Psoas muscle (tissue), 8 donors: ENCODE data around the gene SEMA7A. TPM values are rescaled to one million over a fixed set of nuclear protein-coding genes. Genes with fewer than 3 reads are reported as not detected.

ENCODE experiments used
- ATAC-seq, 4 donors: fragments of 200-7000 bp; cut with Tn5 transposase; one replicate each; pipeline ENCODE4 v1.9.1; 2020; ENCODE audit warnings: moderate library complexity in 3 of 4, mild to moderate bottlenecking in 2 of 4
- DNase-seq, 2 donors: peaks; one replicate each; pipeline ENCODE4 v3.0.0-alpha.2; 2020
- H3K27ac ChIP-seq: fragments of 200-600 bp; one replicate; pipeline ENCODE4 v1.8.0; 2022
- H3K27me3 ChIP-seq, 3 donors: fragments of 200-600 bp in 1 of 3; one replicate each; pipeline versions ENCODE4 v1.6.1 to v1.8.0; 2013 to 2022; ENCODE audit warnings: low read length in 2 of 3, mild to moderate bottlenecking in 2 of 3, moderate library complexity in 1 of 3; ENCODE audit not compliant: insufficient read depth in 3 of 3
- H3K36me3 ChIP-seq, 2 donors: fragments of 200-600 bp in 1 of 2; one replicate each; pipeline versions ENCODE4 v1.6.1 to v1.8.0; 2013 to 2022; ENCODE audit warnings: low read depth in 1 of 2, mild to moderate bottlenecking in 1 of 2, moderate library complexity in 1 of 2; ENCODE audit not compliant: insufficient read depth in 1 of 2
- H3K4me1 ChIP-seq: fragments of 200-600 bp; one replicate; pipeline ENCODE4 v1.8.0; 2022
- H3K4me3 ChIP-seq: fragments of 200-600 bp; one replicate; pipeline ENCODE4 v1.8.0; 2022; ENCODE audit warnings: mild to moderate bottlenecking
- H3K9me3 ChIP-seq: fragments of 200-600 bp; one replicate; pipeline ENCODE4 v1.8.0; 2022
- WGBS, 3 donors: extraction: QIAGEN DNeasy Blood & Tissue Kit; methylation state at CpG; one replicate each; pipeline versions ENCODE4 v1.1.6 to v1.1.7; 2013; 5-methylcytosine and 5-hydroxymethylcytosine counted together
- intact Hi-C, 2 donors: fragments of 100-400 bp; cut with DNase I; formaldehyde crosslinking; loops; one replicate each; pipeline versions ENCODE4 v1.11.0 to v1.14.2; 2022
- polyA plus RNA-seq, 3 donors: library from polyadenylated mRNA; stranded (reverse); fragments of 200-250 nt; gene quantifications; one replicate each; pipeline ENCODE4 v1.2.3, GENCODE V29; 2013
- total RNA-seq, 4 donors: library from RNA; stranded (reverse); fragmentation: NEBNext Ultra II Directional in 2 of 4; extraction: Animal tissue kit (Norgen Biotek cat#: 25700) in 2 of 4; gene quantifications; one replicate each; pipeline versions ENCODE4 v1.2.1 to v1.2.4, GENCODE V29; 2021 to 2023
- TF ChIP-seq, protein P1 (sequence below): fragments of 200-600 bp; IDR thresholded peaks from one replicate; pipeline ENCODE4 v1.8.0; 2022; ENCODE audit warnings: antibody characterized with exemption
- donor health status: healthy with polysubstance abuse.
- donor health status: DM: no; HTN: no; CAD: no; lungs with moderate emphysema.
- donor health status: Bipolar disorder and iron deficiency.
- donor health status: healthy.
- donor health status: DM: yes; HTN: yes; CAD: no.
- donor health status: DM: no; HTN: no; CAD: no.
- donor health status: DM: no; HTN: no; CAD: no.
- donor health status: DM: yes; HTN: yes; CAD: no.

Gene SEMA7A
- total and polyA plus RNA-seq, 7 donors, result 0.44 to 2.0 (median 1.2) TPM

- TF ChIP-seq, protein P1, sequence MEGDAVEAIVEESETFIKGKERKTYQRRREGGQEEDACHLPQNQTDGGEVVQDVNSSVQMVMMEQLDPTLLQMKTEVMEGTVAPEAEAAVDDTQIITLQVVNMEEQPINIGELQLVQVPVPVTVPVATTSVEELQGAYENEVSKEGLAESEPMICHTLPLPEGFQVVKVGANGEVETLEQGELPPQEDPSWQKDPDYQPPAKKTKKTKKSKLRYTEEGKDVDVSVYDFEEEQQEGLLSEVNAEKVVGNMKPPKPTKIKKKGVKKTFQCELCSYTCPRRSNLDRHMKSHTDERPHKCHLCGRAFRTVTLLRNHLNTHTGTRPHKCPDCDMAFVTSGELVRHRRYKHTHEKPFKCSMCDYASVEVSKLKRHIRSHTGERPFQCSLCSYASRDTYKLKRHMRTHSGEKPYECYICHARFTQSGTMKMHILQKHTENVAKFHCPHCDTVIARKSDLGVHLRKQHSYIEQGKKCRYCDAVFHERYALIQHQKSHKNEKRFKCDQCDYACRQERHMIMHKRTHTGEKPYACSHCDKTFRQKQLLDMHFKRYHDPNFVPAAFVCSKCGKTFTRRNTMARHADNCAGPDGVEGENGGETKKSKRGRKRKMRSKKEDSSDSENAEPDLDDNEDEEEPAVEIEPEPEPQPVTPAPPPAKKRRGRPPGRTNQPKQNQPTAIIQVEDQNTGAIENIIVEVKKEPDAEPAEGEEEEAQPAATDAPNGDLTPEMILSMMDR, result no peak
- Histone ChIP-seq H3K36me3 (peaks cover 14 to 69% of the 10 kb centered on the region in 2 donors), H3K27me3 (no peaks in the 10 kb centered on the region), H3K4me1 (peaks cover 7% of the 10 kb centered on the region), H3K9me3 (no peaks in the 10 kb centered on the region), H3K27ac (no peak overlapping the region), H3K4me3 (no peak overlapping the region)
- intact Hi-C loops, result no loop called here
- WGBS, 3 donors, result 91 to 94% (median 94%) methylated on average over 9 of the region's 9 CpGs
- ATAC-seq (no peak), DNase-seq (no peak)
Measured at GRCh38 chr15:74445816-74446763, 12.3 kb upstream of the SEMA7A start.

DNA sequence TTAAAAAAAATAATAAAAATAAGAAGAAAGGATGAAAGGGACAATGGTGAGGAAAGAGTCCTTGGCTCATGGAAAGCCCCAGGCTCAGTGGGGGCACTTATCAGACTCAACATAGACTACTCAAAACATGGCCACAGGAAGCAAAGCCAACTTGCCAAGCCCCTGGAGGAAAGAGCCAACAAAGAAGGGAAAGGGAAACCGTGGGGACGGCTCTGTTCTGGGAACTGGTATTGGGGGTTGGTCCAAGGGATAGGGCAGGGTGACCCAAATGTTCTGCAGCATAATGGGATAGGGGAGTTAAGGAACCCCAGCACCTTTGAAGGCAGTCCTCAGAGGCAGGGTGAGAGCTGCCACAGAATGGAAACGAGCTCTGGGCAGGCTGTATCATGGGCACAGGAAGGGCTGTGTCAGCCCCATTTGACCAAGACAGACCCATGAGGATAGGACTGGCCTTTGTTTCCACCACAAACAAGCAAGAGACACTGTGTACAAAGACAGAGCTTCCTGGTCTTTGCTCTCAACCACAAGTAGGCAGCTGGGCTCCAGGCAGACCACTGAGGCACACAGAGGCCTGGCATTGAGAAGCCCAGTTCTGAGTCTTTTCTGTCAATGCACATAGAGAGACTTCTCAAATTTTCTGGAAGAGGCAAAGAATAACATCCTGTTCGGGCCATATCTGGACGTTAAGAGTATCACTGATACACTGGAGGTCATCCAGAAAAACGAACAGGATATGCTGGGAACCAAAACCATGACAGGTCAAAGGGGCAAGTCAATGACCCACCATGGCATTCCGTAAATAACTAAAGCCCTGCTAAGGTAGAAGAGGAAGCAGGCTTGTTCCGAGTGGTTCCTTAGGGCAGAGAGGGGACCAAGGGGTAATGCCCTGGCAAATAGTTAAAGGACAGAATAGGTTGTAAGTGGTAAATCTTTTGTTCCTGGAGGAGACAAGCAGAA, 10.6 kb upstream of the SEMA7A start:
- H3K27ac ChIP-seq, result no peak overlapping the region
- H3K9me3 ChIP-seq, result no peaks in the 10 kb centered on the region
- no peak for DNase-seq
- H3K4me1 ChIP-seq, result peaks cover 9% of the 10 kb centered on the region
- H3K36me3 ChIP-seq, result peaks cover 8 to 52% of the 10 kb centered on the region in 2 donors
- no peaks in the 10 kb centered on the region for H3K27me3 ChIP-seq
- intact Hi-C loops, result loop anchor here in 1 of 2 donors (5.0 kb wide), 1 partner anchor 43 kb away; no protein-coding TSS in a partner anchor
- WGBS, 3 donors, result 44 to 57% (median 51%) methylated on average over 8 of the region's 8 CpGs
- no peak overlapping the region for H3K4me3 ChIP-seq
- ATAC-seq, result no peak
- TF ChIP-seq, protein P1, result no peak

DNA sequence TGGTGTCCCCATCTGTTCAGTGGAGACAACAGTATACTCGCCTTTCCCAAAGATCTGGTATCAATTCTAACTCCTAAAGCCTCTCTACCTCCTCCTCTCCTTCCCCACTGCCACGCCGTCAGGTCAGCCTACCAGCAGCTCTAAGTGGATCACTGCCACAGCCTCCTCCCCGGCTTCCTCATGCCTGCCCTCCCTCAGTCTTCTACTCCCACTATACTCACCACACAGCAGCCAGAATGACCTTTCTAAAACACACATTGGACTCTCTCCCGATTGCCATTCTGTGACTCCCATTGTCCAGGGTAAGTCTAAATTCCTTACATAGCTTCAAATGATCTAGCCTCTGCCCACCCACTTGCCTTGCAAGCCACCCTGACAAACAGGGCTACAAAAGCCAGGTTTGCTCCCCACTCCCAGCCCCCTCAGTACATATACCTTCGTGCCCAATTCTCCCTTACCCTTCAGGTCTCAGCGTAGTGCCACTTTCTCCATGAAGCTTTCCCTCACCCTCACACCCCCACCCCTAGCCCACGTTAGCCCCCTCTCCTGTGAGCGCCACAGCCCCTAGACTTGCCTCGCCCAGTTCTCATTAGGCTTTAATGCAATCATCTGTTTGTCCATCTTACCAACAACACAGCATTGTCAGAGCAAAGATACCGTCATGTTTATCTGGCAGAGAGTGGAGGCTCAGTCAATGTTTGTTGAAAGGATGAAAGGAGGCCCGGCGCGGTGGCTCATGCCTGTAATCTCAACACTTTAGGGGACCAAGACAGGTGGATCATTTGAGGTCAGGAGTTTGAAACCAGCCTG, 9.5 kb upstream of the SEMA7A start:
- Histone ChIP-seq H3K9me3 (no peaks in the 10 kb centered on the region), H3K27ac (no peak overlapping the region), H3K4me1 (peaks cover 9% of the 10 kb centered on the region), H3K4me3 (no peak overlapping the region), H3K36me3 (peaks cover 6 to 41% of the 10 kb centered on the region in 2 donors), H3K27me3 (no peaks in the 10 kb centered on the region)
- ATAC-seq, result no peak
- intact Hi-C loops, result loop anchor here in 1 of 2 donors (5.0 kb wide), 1 partner anchor 44 kb away; no protein-coding TSS in a partner anchor
- DNase-seq, result no peak
- 75 to 77% (median 77%) methylated on average over 14 of the region's 14 CpGs for WGBS, 3 donors
- TF ChIP-seq, protein P1, result no peak

DNA sequence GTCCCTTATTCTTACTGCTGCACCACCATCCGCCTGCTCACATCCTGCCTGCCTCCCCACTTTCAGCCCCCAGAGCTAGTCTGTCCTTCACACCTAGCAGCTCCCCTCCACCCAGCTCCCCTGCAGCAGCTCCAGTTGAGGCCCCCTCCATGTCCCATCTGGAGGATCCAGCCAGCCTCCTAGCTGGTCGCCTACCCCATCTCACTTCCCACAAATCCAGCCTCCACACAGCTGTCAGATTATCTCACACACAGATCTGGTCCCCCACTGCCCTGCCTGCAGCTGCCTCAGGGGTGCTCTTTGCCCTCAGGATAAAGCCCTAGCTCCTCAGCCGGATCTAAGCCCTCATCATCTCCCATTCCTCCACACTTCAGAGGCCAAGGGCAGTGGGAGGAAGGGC, 8.8 kb upstream of the SEMA7A start:
- intact Hi-C loops, result loop anchor here in 1 of 2 donors (5.0 kb wide), 1 partner anchor 45 kb away; no protein-coding TSS in a partner anchor
- Histone ChIP-seq H3K27me3 (no peaks in the 10 kb centered on the region), H3K4me3 (no peak overlapping the region), H3K27ac (no peak overlapping the region), H3K9me3 (no peaks in the 10 kb centered on the region), H3K4me1 (peaks cover 9% of the 10 kb centered on the region), H3K36me3 (peaks cover 4 to 34% of the 10 kb centered on the region in 2 donors)
- WGBS, 3 donors, result 65 to 66% (median 65%) methylated on average over 3 of the region's 3 CpGs
- DNase-seq (no peak), ATAC-seq (no peak)
- TF ChIP-seq, protein P1, result no peak
